Kidney epithelial cell (primary cell): ENCODE results near the gene JPH2. TPM values are rescaled to one million over a fixed set of nuclear protein-coding genes. Genes with fewer than 3 reads are reported as not detected.

ENCODE experiments used
- DNase-seq: peaks from one replicate; pipeline ENCODE4 v3.0.0-alpha.2; 2010; ENCODE audit warnings: low read depth
- H3K27me3 ChIP-seq: 2 replicates; pipeline ENCODE4 v1.6.0; 2011; ENCODE audit warnings: low read length; ENCODE audit not compliant: control insufficient read depth, insufficient read depth
- H3K36me3 ChIP-seq: 2 replicates; pipeline ENCODE4 v1.5.1; 2011; ENCODE audit warnings: low read length; ENCODE audit not compliant: control insufficient read depth, insufficient read depth
- H3K4me3 ChIP-seq: 2 replicates; pipeline ENCODE4 v1.5.1; 2011; ENCODE audit warnings: low read depth, mild to moderate bottlenecking, control low read depth, low read length
- CTCF ChIP-seq: IDR thresholded peaks from 2 replicates; pipeline ENCODE4 v1.5.1; 2011; ENCODE audit warnings: mild to moderate bottlenecking, moderate library complexity, low read length, control low read depth, inconsistent platforms; ENCODE audit not compliant: insufficient read depth, poor library complexity, severe bottlenecking
- total RNA-seq: library from RNA; depleted of rRNA; stranded (reverse); fragments of >200 nt; gene quantifications from 2 replicates; pipeline ENCODE4 v1.2.3, GENCODE V29; 2015

Gene JPH2
- total RNA-seq, 1 donor from 2014 or later: 3.0 TPM

GRCh38 chr20:44174996-44175765 is 11.8 kb downstream of the JPH2 start:
- H3K27me3 ChIP-seq: peaks cover 3% of the 10 kb centered on the region
- DNase-seq: no peak
- H3K36me3 ChIP-seq: no peaks in the 10 kb centered on the region
- TF ChIP-seq CTCF: no peak
- no peak overlapping the region for H3K4me3 ChIP-seq

GRCh38 chr20:44173846-44174245 is 13.1 kb downstream of the JPH2 start:
- Histone ChIP-seq H3K27me3 (peaks cover 3% of the 10 kb centered on the region), H3K4me3 (no peak overlapping the region), H3K36me3 (no peaks in the 10 kb centered on the region)
- no peak for TF ChIP-seq CTCF
- DNase-seq: no peak

- no peak for TF ChIP-seq CTCF
These were observed 13.9 kb downstream of the JPH2 start for GRCh38 chr20:44173116-44173515.

GRCh38 chr20:44172572-44172950 is 14.4 kb downstream of the JPH2 start:
- DNase-seq: no peak
- peaks cover 3% of the 10 kb centered on the region for H3K27me3 ChIP-seq
- H3K4me3 ChIP-seq: no peak overlapping the region
- no peak for TF ChIP-seq CTCF
- H3K36me3 ChIP-seq: no peaks in the 10 kb centered on the region

More at GRCh38 chr20:44173116-44173515, 13.9 kb downstream of the JPH2 start:
- no peak for DNase-seq
- no peak overlapping the region for H3K4me3 ChIP-seq
- no peaks in the 10 kb centered on the region for H3K36me3 ChIP-seq
- H3K27me3 ChIP-seq: peaks cover 3% of the 10 kb centered on the region

GRCh38 chr20:44171775-44172571 is 15.0 kb downstream of the JPH2 start:
- H3K4me3 ChIP-seq: no peak overlapping the region
- H3K36me3 ChIP-seq: no peaks in the 10 kb centered on the region
- H3K27me3 ChIP-seq: peaks cover 3% of the 10 kb centered on the region
- no peak for TF ChIP-seq CTCF
- DNase-seq: no peak
